Measurements from ENCODE around the gene PTPRN2. TPM values are rescaled to one million over a fixed set of nuclear protein-coding genes. Genes with fewer than 3 reads are reported as not detected.

PTPRN2 gene
- total and polyA plus RNA-seq, 2 of the 8 experiments (the other 6 are each of a cell fraction or from before 2014, with no cell fraction given), result 2.6 to 4.5 TPM

DNA sequence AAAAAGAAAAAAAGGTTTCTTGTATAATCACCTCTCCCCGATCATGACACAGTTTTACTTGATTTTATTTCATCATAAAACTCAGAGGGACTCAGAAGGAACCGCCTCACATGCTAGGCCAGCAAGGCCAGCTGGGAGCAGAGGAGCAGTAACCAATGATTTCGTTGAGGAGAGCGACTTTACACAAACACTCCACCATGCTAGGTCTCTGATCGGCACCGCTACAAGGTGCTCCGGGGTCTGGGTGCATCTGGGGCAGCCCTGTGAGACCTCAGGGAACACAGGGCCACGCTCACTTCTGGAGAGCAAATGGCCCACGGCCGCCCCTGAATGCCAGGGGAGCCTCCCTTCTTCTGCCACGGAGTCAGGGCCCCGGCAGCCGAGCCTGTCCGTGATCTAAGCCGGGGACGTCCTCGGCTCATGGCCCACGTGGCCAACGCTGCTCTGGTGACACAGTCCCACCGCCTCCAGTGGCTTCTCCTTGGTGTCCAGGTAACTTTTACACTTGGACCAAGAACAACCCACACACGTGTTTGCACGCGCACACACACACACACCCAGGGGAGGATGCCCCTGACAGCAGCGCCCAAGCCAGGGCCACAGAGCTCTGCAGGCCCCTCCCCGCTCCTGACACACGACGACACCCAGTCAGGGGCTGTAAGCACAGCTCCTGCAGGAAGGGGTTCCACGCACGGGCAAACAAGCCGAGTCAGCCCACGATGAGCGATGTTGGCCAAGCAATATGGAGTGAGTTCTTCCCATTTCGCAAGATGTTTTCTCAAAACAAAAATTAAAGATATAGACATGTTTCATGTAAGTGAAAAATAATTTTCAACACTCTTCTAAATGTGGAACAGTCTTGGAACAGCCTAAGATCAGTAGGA lies 918.5 kb downstream of the PTPRN2 start (continued):
- TF ChIP-seq, protein P1, sequence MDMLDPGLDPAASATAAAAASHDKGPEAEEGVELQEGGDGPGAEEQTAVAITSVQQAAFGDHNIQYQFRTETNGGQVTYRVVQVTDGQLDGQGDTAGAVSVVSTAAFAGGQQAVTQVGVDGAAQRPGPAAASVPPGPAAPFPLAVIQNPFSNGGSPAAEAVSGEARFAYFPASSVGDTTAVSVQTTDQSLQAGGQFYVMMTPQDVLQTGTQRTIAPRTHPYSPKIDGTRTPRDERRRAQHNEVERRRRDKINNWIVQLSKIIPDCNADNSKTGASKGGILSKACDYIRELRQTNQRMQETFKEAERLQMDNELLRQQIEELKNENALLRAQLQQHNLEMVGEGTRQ (IDR thresholded peaks at IDR 0.05; ENCODE audit: low read length), result no peak
- TF ChIP-seq CBX8 (IDR thresholded peaks at IDR 0.05; ENCODE audit: borderline replicate concordance, low read depth, low read length), result no peak
- TF ChIP-seq CHD1 (IDR thresholded peaks at IDR 0.05; ENCODE audit: low read depth, low read length), result no peak
- no peak for TF ChIP-seq ASH2L (IDR thresholded peaks at IDR 0.05; ENCODE audit: low read length)
- TF ChIP-seq GABPA (IDR thresholded peaks at IDR 0.05; ENCODE audit: borderline replicate concordance, insufficient read depth, low read length), result no peak
- no peak for TF ChIP-seq GTF2F1 (IDR thresholded peaks at IDR 0.05; ENCODE audit: borderline replicate concordance, low read depth, low read length)
- no peak for TF ChIP-seq RXRA (IDR thresholded peaks at IDR 0.05; ENCODE audit: insufficient read depth, low read depth, low read length)
- no peak for TF ChIP-seq SIRT6 (IDR thresholded peaks at IDR 0.05; ENCODE audit: low read length)

Data from H1 (cell line).